DMS53 treated with DMSO at 0.1 percent for 48 hours (cell line): ENCODE results near the gene GRB10.
"Not testable (repeated sequence)": the region's sequence is repeated elsewhere in the genome, so short reads cannot be mapped to it uniquely, and the experiment has no call there.

ENCODE experiments used
- DNase-seq: peaks from one replicate; lab custom pipeline; 2025; ENCODE audit not compliant: unreplicated experiment; lab: John Stamatoyannopoulos, UW

GRB10 gene

GRCh38 chr7:50558294-50559053 lies 224.2 kb downstream of the GRB10 start:
- DNase-seq: peak; percentile 87

DNA sequence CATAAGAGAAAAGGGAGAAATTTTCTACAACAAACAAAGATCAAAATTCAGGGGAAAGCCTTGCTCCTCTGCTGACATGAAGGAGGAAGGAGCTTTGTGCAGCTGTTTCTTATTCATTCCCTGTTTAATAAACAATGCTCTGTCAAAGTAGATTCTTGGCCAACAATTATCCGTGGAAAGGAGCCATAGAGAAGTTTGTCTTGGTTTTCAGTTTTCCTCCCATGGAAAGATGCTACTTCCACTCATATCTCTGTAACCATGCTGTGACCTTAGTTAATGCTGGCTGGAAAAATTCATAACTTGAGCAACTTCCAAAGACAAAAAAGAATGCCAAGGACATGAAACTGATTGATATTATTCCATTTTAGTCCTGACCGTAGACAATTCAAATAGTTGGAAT lies 225.6 kb downstream of the GRB10 start:
- DNase-seq: no peak

DNA sequence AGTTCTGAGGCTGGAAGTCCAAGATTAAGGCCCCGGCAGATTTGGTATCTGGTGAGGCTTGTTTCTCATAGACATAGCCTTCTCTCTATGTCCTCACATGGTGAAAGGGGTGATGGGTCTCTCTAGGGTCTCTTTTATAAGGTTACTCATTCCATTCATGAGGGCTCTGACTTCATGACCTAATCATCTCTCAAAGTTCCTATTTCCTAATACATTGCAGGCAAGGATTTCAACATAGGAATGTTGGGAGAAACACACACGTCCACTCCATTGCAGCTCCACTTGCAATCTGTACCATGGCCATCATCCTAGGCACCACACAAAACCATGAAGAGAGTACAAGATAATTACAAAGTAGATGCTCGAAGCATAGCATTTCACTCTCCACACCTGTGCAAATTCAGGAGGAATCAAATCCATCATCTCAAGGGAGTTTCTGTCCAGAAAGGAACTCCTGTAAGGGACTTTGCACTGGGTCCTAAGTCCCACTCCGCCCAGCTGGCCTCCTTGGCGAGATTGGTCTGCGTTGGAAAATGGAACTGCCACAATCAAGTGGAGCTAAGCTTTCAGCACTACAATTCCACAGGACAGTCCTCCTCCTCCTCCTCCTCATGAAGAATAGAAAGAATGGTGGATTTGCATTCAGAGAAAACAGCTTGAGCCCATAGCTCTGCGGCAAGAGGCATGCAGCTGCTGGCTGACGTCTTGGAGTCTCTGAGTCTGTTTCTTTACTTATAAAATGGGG lies 226.3 kb downstream of the GRB10 start:
- DNase-seq: no peak

GRCh38 chr7:50555594-50556140 lies 227.0 kb downstream of the GRB10 start:
- peak; percentile 47 for DNase-seq

GRCh38 chr7:50554431-50555322 lies 228.0 kb downstream of the GRB10 start:
- no peak for DNase-seq

DNA sequence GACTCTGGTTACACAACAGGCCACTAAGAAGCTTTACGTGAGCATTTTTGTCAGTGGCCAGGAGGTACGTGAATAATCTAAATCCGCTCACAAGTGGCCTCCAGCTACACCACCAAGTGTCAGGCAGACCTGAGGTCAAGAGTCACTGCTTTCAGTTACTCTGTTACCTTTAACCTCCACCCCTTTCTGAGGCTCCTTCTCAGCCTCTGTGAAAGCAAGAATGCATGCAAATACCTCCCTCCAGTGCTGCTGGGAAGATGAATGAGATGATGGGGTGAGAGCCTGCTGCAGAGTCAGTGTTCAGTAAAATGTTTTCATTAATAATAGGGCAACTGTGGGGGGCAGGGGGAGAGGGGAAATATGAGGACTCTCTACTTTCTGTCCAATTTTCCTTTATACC lies 228.7 kb downstream of the GRB10 start:
- DNase-seq: no peak

GRCh38 chr7:50552921-50553320 lies 229.8 kb downstream of the GRB10 start:
- no peak for DNase-seq

GRCh38 chr7:50552139-50552538 lies 230.6 kb downstream of the GRB10 start:
- peak; percentile 98 for DNase-seq

- not testable (repeated sequence) for DNase-seq
Observed at GRCh38 chr7:50545613-50546012, 237.1 kb downstream of the GRB10 start.

- no peak for DNase-seq
Observed at GRCh38 chr7:50544992-50545391, 237.7 kb downstream of the GRB10 start.

DNA sequence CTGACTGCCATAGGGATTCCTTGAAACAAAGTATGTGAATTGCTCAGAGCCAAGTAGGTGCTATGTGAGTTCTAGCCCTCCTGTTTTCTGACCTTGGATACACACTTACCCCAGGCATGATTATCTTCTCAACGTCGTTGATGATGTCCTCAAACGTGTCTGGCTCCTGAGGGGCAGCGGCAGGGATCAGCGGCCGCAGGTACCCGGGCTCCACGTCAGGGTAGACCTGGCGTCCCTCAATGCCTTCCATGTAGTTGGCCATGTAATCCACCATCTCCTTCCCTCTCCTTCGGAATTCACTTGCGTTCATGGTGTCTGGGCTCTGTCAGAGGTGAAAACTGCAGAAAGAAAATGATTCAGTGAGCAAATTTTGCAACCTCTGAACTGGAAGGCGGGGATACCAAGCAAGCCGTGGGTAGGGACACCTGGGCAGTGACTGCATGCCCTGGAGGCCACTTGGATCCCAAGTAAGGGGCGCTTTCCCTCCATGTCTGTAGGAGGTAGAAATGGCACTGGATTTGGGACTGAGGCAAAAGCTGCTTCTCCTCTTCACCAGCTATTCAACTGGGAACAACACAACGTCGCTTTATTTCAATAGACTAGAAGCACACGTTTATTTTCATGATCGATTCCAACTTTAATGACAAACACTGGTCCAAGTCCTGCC lies 238.8 kb downstream of the GRB10 start:
- no peak for DNase-seq

- DNase-seq: no peak
Observed at GRCh38 chr7:50542132-50542531, 240.6 kb downstream of the GRB10 start.

DNA sequence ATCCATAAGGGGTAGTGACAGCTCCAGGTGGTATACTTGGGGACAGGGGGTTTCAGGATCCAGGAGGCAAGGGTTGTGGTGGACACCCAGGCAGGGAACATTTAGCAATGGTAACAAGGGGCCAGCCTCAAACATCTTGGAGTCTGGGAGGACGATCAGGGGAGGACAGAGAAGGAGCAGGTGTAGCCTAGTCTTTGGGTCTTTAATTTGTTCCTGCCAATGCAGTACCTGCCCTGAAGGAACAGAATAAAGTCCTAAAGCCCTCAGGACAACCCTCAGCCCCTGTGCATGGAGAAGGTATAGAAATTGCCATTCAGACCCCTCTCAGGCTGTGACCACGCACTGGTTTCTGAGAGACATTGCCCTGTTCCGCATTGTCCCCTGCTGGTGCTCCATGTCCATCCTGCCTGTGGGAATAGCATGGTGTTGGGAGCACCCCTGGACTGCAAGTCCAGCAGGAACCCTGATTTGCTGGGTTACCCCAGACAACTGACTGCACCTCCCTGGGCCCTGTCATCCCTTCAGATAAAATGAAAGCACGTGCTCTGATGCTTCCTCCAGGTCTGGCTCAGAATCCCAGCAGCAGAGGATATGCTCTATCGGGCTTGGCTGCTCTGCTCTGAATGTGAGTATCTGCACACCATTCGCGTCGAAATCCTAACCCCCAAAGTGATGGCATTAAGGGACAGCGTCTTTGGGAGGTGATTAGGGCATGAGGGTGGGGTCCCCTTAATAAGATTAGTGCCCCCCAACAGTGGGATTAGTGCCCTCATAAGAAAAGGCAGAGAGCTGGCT lies 241.7 kb downstream of the GRB10 start:
- DNase-seq: no peak
